Measurements from ENCODE around the gene ABCA7. TPM values are rescaled to one million over a fixed set of nuclear protein-coding genes. Genes with fewer than 3 reads are reported as not detected.

ABCA7 gene
- total and polyA plus RNA-seq, 3 experiments from 2014 or later, result 14.1 to 39.5 (median 33.8) TPM

DNA sequence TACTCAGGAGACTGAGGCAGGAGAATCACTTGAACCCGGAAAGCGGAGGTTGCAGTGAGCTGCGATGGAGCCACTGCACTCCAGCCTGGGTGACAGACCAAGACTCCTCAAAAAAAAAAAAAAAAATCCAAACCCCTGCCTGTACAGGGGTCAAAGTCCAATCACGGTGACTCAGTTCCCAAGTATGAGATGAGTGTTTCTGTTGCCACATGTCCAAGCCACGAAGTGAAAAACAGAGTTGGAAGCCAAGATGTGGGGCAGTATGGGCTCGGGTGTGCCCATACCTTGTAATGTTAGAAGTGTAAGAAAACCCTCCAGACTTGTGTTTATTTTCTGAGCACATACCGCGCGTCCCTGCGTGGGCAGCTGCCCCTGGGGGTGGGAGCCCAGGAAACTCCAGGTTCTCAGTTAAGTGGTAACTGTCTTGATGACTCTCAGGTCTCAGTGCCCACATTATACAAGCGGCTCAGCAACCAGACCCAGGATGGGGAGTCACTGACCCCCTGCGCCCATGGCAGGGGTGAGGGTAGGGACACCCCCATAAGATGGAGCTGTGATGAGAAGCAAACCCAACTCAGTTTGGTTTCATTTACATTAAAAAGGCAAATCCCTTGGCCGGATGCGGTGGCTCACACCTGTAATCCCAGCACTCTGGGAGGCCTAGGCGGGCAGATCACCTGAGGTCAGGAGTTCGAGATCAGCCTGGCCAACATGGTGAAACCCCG is 62.7 kb downstream of the ABCA7 start:
- ChIA-PET POLR2A (interaction anchor here (0.6 to 2.7 kb wide), 10 partner anchors 7 to 1232 kb away, joined by 3 to 9 read pairs (median 4); partner anchors contain the start of genes POLR2E and RNU6-2), CTCF (interaction anchor here (0.6 to 1.2 kb wide), 6 partner anchors 11 to 171 kb away, joined by 3 to 4 read pairs (median 3); partner anchors contain the start of gene ARHGAP45)
- H3K36me3 Mint-ChIP-seq, result peaks cover 0 to 18% (median 0%) of the 10 kb centered on the region in 3 donors
- H3K9me3 Mint-ChIP-seq, result peaks cover 0 to 2% (median 0%) of the 10 kb centered on the region in 5 donors
- H3K9me3 ChIP-seq (ENCODE audit: low read length), result no peaks in the 10 kb centered on the region
- no peak overlapping the region for H3K4me3 ChIP-seq (ENCODE audit: low read length)
- DNase-seq, result peak in 2 of 5 donors; percentile 46 to 47
- peak overlapping the region; percentile 74 for H3K27ac ChIP-seq (ENCODE audit: low read depth, low read length)
- no peaks in the 10 kb centered on the region for H3K27me3 ChIP-seq (ENCODE audit: insufficient read depth, low read length, poor library complexity, severe bottlenecking)
- H3K36me3 ChIP-seq (ENCODE audit: insufficient read depth, low read length), result peaks cover 8% of the 10 kb centered on the region
- H3K4me3 Mint-ChIP-seq, result peak overlapping the region; percentile 62 to 90 (median 77)
- H3K4me1 Mint-ChIP-seq, result peaks cover 27 to 47% (median 31%) of the 10 kb centered on the region in 3 donors
- peaks cover 43% of the 10 kb centered on the region for H3K4me1 ChIP-seq (ENCODE audit: insufficient read depth, low read length)
- H3K27ac Mint-ChIP-seq, result peak overlapping the region; percentile 87 to 100 (median 94)
- H3K27me3 Mint-ChIP-seq, result no peaks in the 10 kb centered on the region

- no peaks in the 10 kb centered on the region for H3K27me3 ChIP-seq (ENCODE audit: insufficient read depth, low read length, poor library complexity, severe bottlenecking)
- peaks cover 27 to 47% (median 31%) of the 10 kb centered on the region in 3 donors for H3K4me1 Mint-ChIP-seq
- peaks cover 0 to 18% (median 0%) of the 10 kb centered on the region in 3 donors for H3K36me3 Mint-ChIP-seq
- no peak for DNase-seq
- peaks cover 8% of the 10 kb centered on the region for H3K36me3 ChIP-seq (ENCODE audit: insufficient read depth, low read length)
- POLR2A ChIA-PET, result interaction anchor here (0.6 to 2.7 kb wide), 15 partner anchors 8 to 1232 kb away, joined by 3 to 14 read pairs (median 4); partner anchors contain the start of genes ABCA7, ARHGAP45, CIRBP and POLR2E
- H3K4me1 ChIP-seq (ENCODE audit: insufficient read depth, low read length), result peaks cover 43% of the 10 kb centered on the region
- CTCF ChIA-PET, result interaction anchor here (0.6 to 1.2 kb wide), 5 partner anchors 35 to 171 kb away, joined by 3 to 4 read pairs (median 3); partner anchors contain the start of gene ARHGAP45
- no peaks in the 10 kb centered on the region for H3K27me3 Mint-ChIP-seq
- peaks cover 0 to 2% (median 0%) of the 10 kb centered on the region in 5 donors for H3K9me3 Mint-ChIP-seq
- peak overlapping the region; percentile 74 for H3K27ac ChIP-seq (ENCODE audit: low read depth, low read length)
- H3K27ac Mint-ChIP-seq, result peak overlapping the region; percentile 87 to 100 (median 94)
- peak overlapping the region; percentile 66 to 90 (median 77) for H3K4me3 Mint-ChIP-seq
- H3K4me3 ChIP-seq (ENCODE audit: low read length), result peak overlapping the region; percentile 56
- no peaks in the 10 kb centered on the region for H3K9me3 ChIP-seq (ENCODE audit: low read length)
Measured at GRCh38 chr19:1103132-1103707, 63.3 kb downstream of the ABCA7 start.

GRCh38 chr19:1103708-1104310 is 63.9 kb downstream of the ABCA7 start, which contains the start of gene GPX4:
Gene GPX4 (plus strand): TSS chr19:1103994. CDS start chr19:1104044, 50 bp downstream.
- Mint-ChIP-seq H3K9me3 (peaks cover 0 to 2% (median 0%) of the 10 kb centered on the region in 5 donors), H3K36me3 (peaks cover 0 to 20% (median 0%) of the 10 kb centered on the region in 3 donors), H3K27ac (peak within 1 kb of the TSS; percentile 87 to 100 (median 94)), H3K4me1 (peaks cover 24 to 43% (median 28%) of the 10 kb centered on the region in 3 donors), H3K27me3 (no peaks in the 10 kb centered on the region), H3K4me3 (peak within 1 kb of the TSS; percentile 73 to 92 (median 78))
- ChIA-PET POLR2A (interaction anchor here (0.6 to 2.7 kb wide), 10 partner anchors 9 to 165 kb away, joined by 3 to 14 read pairs (median 4); partner anchors contain the start of genes ABCA7, ARHGAP45, CIRBP and POLR2E), CTCF (interaction anchor here (1.1 to 1.4 kb wide), 4 partner anchors 36 to 141 kb away, joined by 3 to 4 read pairs (median 4); partner anchors contain the start of gene ARHGAP45)
- Histone ChIP-seq H3K27me3 (ENCODE audit: insufficient read depth, low read length, poor library complexity, severe bottlenecking) (no peaks in the 10 kb centered on the region), H3K36me3 (ENCODE audit: insufficient read depth, low read length) (peaks cover 8% of the 10 kb centered on the region), H3K4me3 (ENCODE audit: low read length) (peak within 1 kb of the TSS; percentile 69), H3K27ac (ENCODE audit: low read depth, low read length) (peak within 1 kb of the TSS; percentile 85), H3K4me1 (ENCODE audit: insufficient read depth, low read length) (peaks cover 43% of the 10 kb centered on the region), H3K9me3 (ENCODE audit: low read length) (no peaks in the 10 kb centered on the region)
- peak; percentile 94 to 99 (median 98) for DNase-seq

- Mint-ChIP-seq H3K27me3 (no peaks in the 10 kb centered on the region), H3K4me3 (peak overlapping the region; percentile 71 to 92 (median 75)), H3K27ac (peak overlapping the region in 6 of 8 donors; percentile 58 to 95 (median 66)), H3K36me3 (peaks cover 0 to 20% (median 0%) of the 10 kb centered on the region in 3 donors), H3K4me1 (peaks cover 22 to 41% (median 26%) of the 10 kb centered on the region in 3 donors), H3K9me3 (peaks cover 0 to 2% (median 0%) of the 10 kb centered on the region in 5 donors)
- H3K4me1 ChIP-seq (ENCODE audit: insufficient read depth, low read length), result peaks cover 41% of the 10 kb centered on the region
- DNase-seq, result peak; percentile 72 to 84 (median 76)
- no peaks in the 10 kb centered on the region for H3K9me3 ChIP-seq (ENCODE audit: low read length)
- peak overlapping the region; percentile 85 for H3K27ac ChIP-seq (ENCODE audit: low read depth, low read length)
- H3K27me3 ChIP-seq (ENCODE audit: insufficient read depth, low read length, poor library complexity, severe bottlenecking), result no peaks in the 10 kb centered on the region
- POLR2A ChIA-PET, result interaction anchor here (0.6 to 2.7 kb wide), 9 partner anchors 11 to 165 kb away, joined by 3 to 14 read pairs (median 4); partner anchors contain the start of genes ABCA7, ARHGAP45, CIRBP and RNU6-2
- peaks cover 8% of the 10 kb centered on the region for H3K36me3 ChIP-seq (ENCODE audit: insufficient read depth, low read length)
- H3K4me3 ChIP-seq (ENCODE audit: low read length), result peak overlapping the region; percentile 69
- CTCF ChIA-PET, result interaction anchor here (1.4 kb wide), 1 partner anchor 140 kb away, joined by 4 read pairs; no protein-coding TSS in a partner anchor
Measured at GRCh38 chr19:1104311-1105007, 64.6 kb downstream of the ABCA7 start.

GRCh38 chr19:1105008-1105872 is 65.3 kb downstream of the ABCA7 start:
- peak overlapping the region; percentile 69 for H3K4me3 ChIP-seq (ENCODE audit: low read length)
- peaks cover 20 to 36% (median 26%) of the 10 kb centered on the region in 3 donors for H3K4me1 Mint-ChIP-seq
- peaks cover 0 to 24% (median 0%) of the 10 kb centered on the region in 3 donors for H3K36me3 Mint-ChIP-seq
- H3K27ac Mint-ChIP-seq, result peak overlapping the region; percentile 61 to 95 (median 72)
- ChIA-PET CTCF (interaction anchor here (1.4 kb wide), 1 partner anchor 139 kb away, joined by 4 read pairs; no protein-coding TSS in a partner anchor), POLR2A (interaction anchor here (0.9 to 2.5 kb wide), 5 partner anchors 28 to 94 kb away, joined by 3 to 14 read pairs (median 4); partner anchors contain the start of gene ARHGAP45)
- peaks cover 33% of the 10 kb centered on the region for H3K4me1 ChIP-seq (ENCODE audit: insufficient read depth, low read length)
- H3K27me3 Mint-ChIP-seq, result no peaks in the 10 kb centered on the region
- peaks cover 8% of the 10 kb centered on the region for H3K36me3 ChIP-seq (ENCODE audit: insufficient read depth, low read length)
- H3K4me3 Mint-ChIP-seq, result peak overlapping the region; percentile 71 to 92 (median 77)
- peaks cover 0 to 2% (median 0%) of the 10 kb centered on the region in 5 donors for H3K9me3 Mint-ChIP-seq
- DNase-seq, result no peak
- H3K27ac ChIP-seq (ENCODE audit: low read depth, low read length), result peak overlapping the region; percentile 85
- H3K9me3 ChIP-seq (ENCODE audit: low read length), result no peaks in the 10 kb centered on the region
- H3K27me3 ChIP-seq (ENCODE audit: insufficient read depth, low read length, poor library complexity, severe bottlenecking), result no peaks in the 10 kb centered on the region

All from CD8-positive, alpha-beta memory T cell (primary cell).